DOHH2 (cell line): ENCODE measurements around the gene KCNJ3.

Experiments used
- H3F3A ChIP-seq: fragments of 200-600 bp; sonication (generic), shearing (Covaris generic); 2 replicates; pipeline ENCODE4 v1.6.0; 2016; ENCODE audit warnings: antibody characterized with exemption, mild to moderate bottlenecking; ENCODE audit not compliant: control insufficient read depth, insufficient read depth
- H3K27ac ChIP-seq: fragments of 200-600 bp; sonication (generic); 2 replicates; pipeline ENCODE4 v1.5.1; 2014; ENCODE audit warnings: low read depth, mild to moderate bottlenecking, low read length, moderate library complexity
- H3K27me3 ChIP-seq: fragments of 200-600 bp; sonication (generic); 2 replicates; pipeline ENCODE4 v1.6.1; 2014; ENCODE audit warnings: mild to moderate bottlenecking, low read length, mixed read lengths; ENCODE audit not compliant: control insufficient read depth
- H3K36me3 ChIP-seq: fragments of 200-600 bp; sonication (generic); 2 replicates; pipeline ENCODE4 v1.6.1; 2014; ENCODE audit warnings: mild to moderate bottlenecking, low read length, moderate library complexity, mixed read lengths; ENCODE audit not compliant: control insufficient read depth
- H3K4me1 ChIP-seq: fragments of 200-600 bp; sonication (generic); 2 replicates; pipeline ENCODE4 v1.6.1; 2014; ENCODE audit warnings: mild to moderate bottlenecking, low read length, mixed read lengths; ENCODE audit not compliant: control insufficient read depth
- H3K4me2 ChIP-seq: fragments of 200-600 bp; sonication (generic); 2 replicates; pipeline ENCODE4 v1.6.0; 2014; ENCODE audit warnings: mild to moderate bottlenecking, low read length, moderate library complexity
- H3K4me3 ChIP-seq: fragments of 200-600 bp; sonication (generic); 2 replicates; pipeline ENCODE4 v1.5.1; 2014; ENCODE audit warnings: mild to moderate bottlenecking, low read length, mixed read lengths
- H3K79me2 ChIP-seq: fragments of 200-600 bp; sonication (generic); 2 replicates; pipeline ENCODE4 v1.6.1; 2014; ENCODE audit warnings: mild to moderate bottlenecking, low read length, mixed read lengths; ENCODE audit not compliant: control insufficient read depth
- H3K9me2 ChIP-seq: fragments of 200-600 bp; sonication (generic); replicated peaks from 2 replicates; pipeline ENCODE4 v1.6.1; 2014; ENCODE audit warnings: mild to moderate bottlenecking, low read length, mixed read lengths; ENCODE audit not compliant: control insufficient read depth
- H3K9me3 ChIP-seq: fragments of 200-600 bp; sonication (generic); 2 replicates; pipeline ENCODE4 v1.6.1; 2014; ENCODE audit warnings: antibody characterized with exemption, low read length, mixed read lengths; ENCODE audit not compliant: control insufficient read depth, insufficient read depth
- H4K20me1 ChIP-seq: fragments of 200-600 bp; sonication (generic); 2 replicates; pipeline ENCODE4 v1.6.0; 2014; ENCODE audit warnings: low read depth, mild to moderate bottlenecking, antibody characterized with exemption, low read length, moderate library complexity; ENCODE audit not compliant: control insufficient read depth, insufficient read depth
- EZH2phosphoT487 ChIP-seq: fragments of 200-600 bp; sonication (generic); IDR thresholded peaks from 2 replicates; pipeline ENCODE4 v1.6.1; 2017; ENCODE audit warnings: borderline replicate concordance, mild to moderate bottlenecking, antibody characterized with exemption, low read length, moderate library complexity, mixed read lengths
- TF ChIP-seq, protein P1 (sequence below): fragments of 200-600 bp; sonication (generic); IDR thresholded peaks from one replicate; pipeline ENCODE4 v1.5.1; 2014; ENCODE audit warnings: antibody characterized with exemption, mild to moderate bottlenecking, low read depth, low read length; ENCODE audit not compliant: poor library complexity, severe bottlenecking

Gene KCNJ3, protein sequence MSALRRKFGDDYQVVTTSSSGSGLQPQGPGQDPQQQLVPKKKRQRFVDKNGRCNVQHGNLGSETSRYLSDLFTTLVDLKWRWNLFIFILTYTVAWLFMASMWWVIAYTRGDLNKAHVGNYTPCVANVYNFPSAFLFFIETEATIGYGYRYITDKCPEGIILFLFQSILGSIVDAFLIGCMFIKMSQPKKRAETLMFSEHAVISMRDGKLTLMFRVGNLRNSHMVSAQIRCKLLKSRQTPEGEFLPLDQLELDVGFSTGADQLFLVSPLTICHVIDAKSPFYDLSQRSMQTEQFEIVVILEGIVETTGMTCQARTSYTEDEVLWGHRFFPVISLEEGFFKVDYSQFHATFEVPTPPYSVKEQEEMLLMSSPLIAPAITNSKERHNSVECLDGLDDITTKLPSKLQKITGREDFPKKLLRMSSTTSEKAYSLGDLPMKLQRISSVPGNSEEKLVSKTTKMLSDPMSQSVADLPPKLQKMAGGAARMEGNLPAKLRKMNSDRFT

DNA sequence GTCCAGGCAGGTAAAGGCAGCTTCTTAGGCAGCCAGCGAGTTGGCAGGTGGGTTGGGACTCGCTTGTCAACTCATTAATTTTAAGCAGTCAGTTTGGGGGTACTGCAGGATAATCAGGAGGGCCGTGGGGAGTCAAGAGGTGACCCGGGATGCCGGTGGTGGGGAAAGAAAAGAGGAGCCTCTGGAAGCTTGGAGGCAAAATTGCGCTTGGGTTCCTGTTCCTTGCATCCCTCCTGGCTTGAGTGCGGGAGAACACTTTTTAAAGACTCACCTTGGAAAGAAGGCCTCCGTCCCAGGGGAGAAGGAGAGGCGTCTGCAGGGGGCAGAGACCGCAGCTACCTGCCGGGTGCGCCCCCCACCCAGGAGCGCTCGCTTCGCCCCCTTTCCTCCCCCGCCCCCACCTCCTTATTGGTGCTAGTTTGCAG lies at the start of gene KCNJ3:
KCNJ3 (plus strand) TSS at position 400 of the 425 bp plus-strand sequence. CDS start 81 bp downstream, outside the sequence.
- Histone ChIP-seq H3K4me2 (no peak within 1 kb of the TSS), H3K9me2 (no peaks in the 10 kb centered on the region; the same call in 1 of the 2 replicates), H3K36me3 (no peaks in the 10 kb centered on the region), H4K20me1 (no peaks in the 10 kb centered on the region), H3K79me2 (no peaks in the 10 kb centered on the region), H3K27me3 (no peaks in the 10 kb centered on the region), H3K4me3 (no peak within 1 kb of the TSS), H3K9me3 (peaks cover 24% of the 10 kb centered on the region), H3K27ac (no peak within 1 kb of the TSS), H3F3A (no peaks in the 10 kb centered on the region), H3K4me1 (no peaks in the 10 kb centered on the region)
- TF ChIP-seq, protein P1, sequence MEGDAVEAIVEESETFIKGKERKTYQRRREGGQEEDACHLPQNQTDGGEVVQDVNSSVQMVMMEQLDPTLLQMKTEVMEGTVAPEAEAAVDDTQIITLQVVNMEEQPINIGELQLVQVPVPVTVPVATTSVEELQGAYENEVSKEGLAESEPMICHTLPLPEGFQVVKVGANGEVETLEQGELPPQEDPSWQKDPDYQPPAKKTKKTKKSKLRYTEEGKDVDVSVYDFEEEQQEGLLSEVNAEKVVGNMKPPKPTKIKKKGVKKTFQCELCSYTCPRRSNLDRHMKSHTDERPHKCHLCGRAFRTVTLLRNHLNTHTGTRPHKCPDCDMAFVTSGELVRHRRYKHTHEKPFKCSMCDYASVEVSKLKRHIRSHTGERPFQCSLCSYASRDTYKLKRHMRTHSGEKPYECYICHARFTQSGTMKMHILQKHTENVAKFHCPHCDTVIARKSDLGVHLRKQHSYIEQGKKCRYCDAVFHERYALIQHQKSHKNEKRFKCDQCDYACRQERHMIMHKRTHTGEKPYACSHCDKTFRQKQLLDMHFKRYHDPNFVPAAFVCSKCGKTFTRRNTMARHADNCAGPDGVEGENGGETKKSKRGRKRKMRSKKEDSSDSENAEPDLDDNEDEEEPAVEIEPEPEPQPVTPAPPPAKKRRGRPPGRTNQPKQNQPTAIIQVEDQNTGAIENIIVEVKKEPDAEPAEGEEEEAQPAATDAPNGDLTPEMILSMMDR = no peak
- no peak for TF ChIP-seq EZH2phosphoT487

DNA sequence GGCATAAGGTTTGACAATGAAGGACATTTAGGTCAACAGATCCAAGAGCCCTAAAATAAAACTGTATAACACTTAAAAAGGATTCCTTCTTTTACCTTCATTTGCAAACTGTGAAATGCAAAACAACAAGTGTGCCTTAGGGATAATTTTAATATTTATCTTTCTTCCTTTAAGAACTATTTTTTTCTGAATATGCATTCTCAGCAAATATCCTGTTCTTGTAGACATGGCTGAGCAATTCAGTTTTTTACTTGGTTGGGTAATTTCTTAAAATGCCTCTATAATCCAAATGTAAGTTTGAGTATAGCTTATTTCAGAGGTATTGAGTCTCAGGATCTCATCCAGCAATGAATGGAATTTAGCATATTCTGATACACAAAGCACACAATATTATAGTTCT lies 43.0 kb upstream of the KCNJ3 start:
- Histone ChIP-seq H3F3A (no peaks in the 10 kb centered on the region), H3K9me3 (no peaks in the 10 kb centered on the region), H4K20me1 (no peaks in the 10 kb centered on the region), H3K27ac (no peak overlapping the region), H3K79me2 (no peaks in the 10 kb centered on the region), H3K4me3 (no peak overlapping the region), H3K4me1 (no peaks in the 10 kb centered on the region), H3K4me2 (no peak overlapping the region), H3K9me2 (no peaks in the 10 kb centered on the region), H3K27me3 (no peaks in the 10 kb centered on the region), H3K36me3 (no peaks in the 10 kb centered on the region)
- TF ChIP-seq, protein P1 = no peak
- TF ChIP-seq EZH2phosphoT487 = no peak

DNA sequence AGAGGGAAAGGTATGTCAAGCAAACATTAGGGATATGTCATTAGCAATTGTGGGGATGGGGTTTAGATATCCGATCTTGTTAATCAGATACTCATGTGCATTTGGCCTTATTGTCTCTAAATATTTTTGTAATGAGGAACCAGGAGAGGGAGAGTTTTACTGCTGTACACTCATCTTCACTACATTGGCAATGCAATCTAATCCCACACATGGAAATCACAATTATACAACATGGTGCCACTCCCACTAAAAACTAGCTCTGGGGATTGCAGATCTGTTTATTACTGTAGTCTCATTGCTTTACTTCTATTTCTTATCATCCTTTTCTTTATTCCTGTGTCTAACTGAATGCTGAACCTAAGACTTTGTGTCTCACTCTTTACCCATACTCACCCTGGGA lies 39.6 kb upstream of the KCNJ3 start:
- no peaks in the 10 kb centered on the region for H3F3A ChIP-seq
- no peaks in the 10 kb centered on the region for H3K9me3 ChIP-seq
- no peak for TF ChIP-seq EZH2phosphoT487
- TF ChIP-seq, protein P1 = no peak
- no peaks in the 10 kb centered on the region for H3K79me2 ChIP-seq
- no peaks in the 10 kb centered on the region for H4K20me1 ChIP-seq
- H3K4me2 ChIP-seq = no peak overlapping the region
- no peaks in the 10 kb centered on the region for H3K36me3 ChIP-seq
- H3K4me1 ChIP-seq = no peaks in the 10 kb centered on the region
- no peaks in the 10 kb centered on the region for H3K9me2 ChIP-seq
- no peak overlapping the region for H3K27ac ChIP-seq
- no peaks in the 10 kb centered on the region for H3K27me3 ChIP-seq
- no peak overlapping the region for H3K4me3 ChIP-seq
